Purkinje cell (primary cell): Measurements from ENCODE around the gene KLRD1. TPM values are rescaled to one million over a fixed set of nuclear protein-coding genes. Genes with fewer than 3 reads are reported as not detected.

Experiments
- polyA plus RNA-seq: library from polyadenylated mRNA; unstranded; fragments of >200 nt; fragmentation: Nextera tagmentation; gene quantifications from 2 replicates; pipeline ENCODE4 v1.2.1, GENCODE V29; 2014

Gene KLRD1
- 0.09 and 0.32 TPM in 2 replicates for polyA plus RNA-seq

DNA sequence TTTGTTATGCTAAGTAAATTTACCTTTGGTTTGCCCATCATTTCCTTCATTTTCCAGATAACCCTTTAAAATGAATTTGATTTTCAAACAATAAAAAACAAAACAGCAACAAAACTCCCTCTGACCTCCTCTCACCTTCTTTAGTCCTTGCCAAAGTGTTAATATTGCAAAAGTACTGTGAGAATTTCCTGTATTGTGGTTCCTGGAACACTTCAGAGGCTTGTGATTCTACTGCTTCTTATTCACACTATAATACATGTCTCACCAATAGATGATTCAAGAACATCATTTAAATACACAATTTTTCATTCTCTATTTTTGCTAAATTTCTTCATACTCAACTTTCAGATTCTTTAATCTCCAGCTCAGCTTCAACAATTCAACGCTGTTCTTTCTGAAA lies at the start of gene KLRD1:
KLRD1 (plus strand) TSS at position 241 of the 400 bp plus-strand sequence. CDS start 208 bp downstream, outside the sequence.

Other genes with a start within 250 kb of the KLRD1 start
- 0.24 TPM in 1 of 2 replicates, not detected in the other for gene CLEC1A, start 208.9 kb upstream of the KLRD1 start, polyA plus RNA-seq
- not detected in 2 replicates for gene CLEC7A, start 177.7 kb upstream of the KLRD1 start, polyA plus RNA-seq
- gene OLR1, start 135.7 kb upstream of the KLRD1 start, polyA plus RNA-seq, result 0.28 and 1.1 TPM in 2 replicates
- gene TMEM52B, start 128.8 kb upstream of the KLRD1 start, polyA plus RNA-seq, result not detected in 2 replicates
- 103 and 104 TPM in 2 replicates for gene GABARAPL1, start 95.0 kb upstream of the KLRD1 start, polyA plus RNA-seq
- gene KLRK1, start 82.2 kb downstream of the KLRD1 start, polyA plus RNA-seq, result not detected in 2 replicates
- gene KLRC4, start 101.9 kb downstream of the KLRD1 start, polyA plus RNA-seq, result 1.4 TPM in 1 of 2 replicates, not detected in the other
- gene KLRC3, start 112.7 kb downstream of the KLRD1 start, polyA plus RNA-seq, result 0.95 TPM in 1 of 2 replicates, not detected in the other
- gene KLRC2, start 128.1 kb downstream of the KLRD1 start, polyA plus RNA-seq, result 0.48 and 5.5 TPM in 2 replicates
- 0.35 TPM in 1 of 2 replicates, not detected in the other for gene KLRC1, start 145.5 kb downstream of the KLRD1 start, polyA plus RNA-seq
- gene EIF2S3B, start 198.0 kb downstream of the KLRD1 start, polyA plus RNA-seq, result 0.67 TPM in 1 of 2 replicates, not detected in the other